Body of pancreas (tissue), 4 donors: ENCODE measurements around the gene TM4SF20.

Experiments
- POLR2A ChIP-seq, 3 donors: fragments of 450-650 bp; IDR thresholded peaks; one replicate each; pipeline ENCODE4 v1.6.1; 2016; ENCODE audit warnings: antibody characterized with exemption in 3 of 3, mild to moderate bottlenecking in 2 of 3
- TF ChIP-seq, protein P1 (sequence below), 7 experiments: fragments of 450-650 bp in 4 of 7; fragments of 200-600 bp in 3 of 7; sonication (generic) in 3 of 7; IDR thresholded peaks; one replicate each; pipeline ENCODE4 v1.5.1; 2016 to 2019; ENCODE audit warnings: antibody characterized with exemption in 7 of 7

DNA sequence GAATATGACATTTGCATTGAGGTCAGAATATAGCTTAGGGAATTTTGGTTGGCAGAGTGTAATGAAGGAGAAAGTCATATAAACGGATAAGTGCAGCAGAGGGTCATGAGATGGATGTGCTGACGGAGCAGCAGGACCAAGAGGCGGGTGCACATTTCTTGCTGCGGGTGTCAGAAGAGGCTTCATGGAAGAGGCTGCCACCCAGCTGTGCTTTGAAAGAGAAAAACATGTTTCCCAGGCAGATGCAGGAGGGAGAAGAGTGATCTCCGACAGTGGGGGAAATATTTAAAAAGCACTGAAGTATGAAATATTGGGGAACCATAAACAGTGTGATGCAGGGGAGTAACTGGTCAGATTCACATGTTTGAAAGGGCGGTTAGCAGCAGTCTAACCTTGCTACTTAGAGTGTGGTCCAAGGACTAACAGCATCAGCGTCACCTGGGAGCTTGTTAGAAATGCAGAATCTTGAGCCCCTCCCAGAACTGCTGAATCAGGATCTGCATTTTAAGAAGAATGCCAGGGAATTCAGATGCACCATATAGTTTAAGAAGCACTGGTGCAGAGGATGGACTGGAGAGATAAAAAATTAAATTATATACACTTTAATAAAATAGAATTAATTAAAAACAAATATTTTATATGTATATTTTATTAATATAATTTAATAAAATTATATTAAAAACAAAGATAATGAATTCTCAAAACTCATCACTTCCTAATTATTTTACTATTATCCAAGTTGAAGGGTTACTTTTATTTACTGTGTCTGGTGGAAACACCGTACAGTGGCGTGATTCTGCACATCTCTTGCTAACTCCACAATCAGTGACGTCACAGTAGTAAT is 44.8 kb upstream of the TM4SF20 start:
- TF ChIP-seq, protein P1, sequence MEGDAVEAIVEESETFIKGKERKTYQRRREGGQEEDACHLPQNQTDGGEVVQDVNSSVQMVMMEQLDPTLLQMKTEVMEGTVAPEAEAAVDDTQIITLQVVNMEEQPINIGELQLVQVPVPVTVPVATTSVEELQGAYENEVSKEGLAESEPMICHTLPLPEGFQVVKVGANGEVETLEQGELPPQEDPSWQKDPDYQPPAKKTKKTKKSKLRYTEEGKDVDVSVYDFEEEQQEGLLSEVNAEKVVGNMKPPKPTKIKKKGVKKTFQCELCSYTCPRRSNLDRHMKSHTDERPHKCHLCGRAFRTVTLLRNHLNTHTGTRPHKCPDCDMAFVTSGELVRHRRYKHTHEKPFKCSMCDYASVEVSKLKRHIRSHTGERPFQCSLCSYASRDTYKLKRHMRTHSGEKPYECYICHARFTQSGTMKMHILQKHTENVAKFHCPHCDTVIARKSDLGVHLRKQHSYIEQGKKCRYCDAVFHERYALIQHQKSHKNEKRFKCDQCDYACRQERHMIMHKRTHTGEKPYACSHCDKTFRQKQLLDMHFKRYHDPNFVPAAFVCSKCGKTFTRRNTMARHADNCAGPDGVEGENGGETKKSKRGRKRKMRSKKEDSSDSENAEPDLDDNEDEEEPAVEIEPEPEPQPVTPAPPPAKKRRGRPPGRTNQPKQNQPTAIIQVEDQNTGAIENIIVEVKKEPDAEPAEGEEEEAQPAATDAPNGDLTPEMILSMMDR (IDR thresholded peaks at IDR 0.05) = no peak
- TF ChIP-seq POLR2A (IDR thresholded peaks at IDR 0.05) = no peak
